ENCODE data around the gene SECISBP2. TPM values are rescaled to one million over a fixed set of nuclear protein-coding genes. Genes with fewer than 3 reads are reported as not detected.
"Not testable (repeated sequence)": the region's sequence is repeated elsewhere in the genome, so short reads cannot be mapped to it uniquely, and the experiment has no call there.

The SECISBP2 gene
- total RNA-seq, 1 donor from 2014 or later, result 78.0 TPM

DNA sequence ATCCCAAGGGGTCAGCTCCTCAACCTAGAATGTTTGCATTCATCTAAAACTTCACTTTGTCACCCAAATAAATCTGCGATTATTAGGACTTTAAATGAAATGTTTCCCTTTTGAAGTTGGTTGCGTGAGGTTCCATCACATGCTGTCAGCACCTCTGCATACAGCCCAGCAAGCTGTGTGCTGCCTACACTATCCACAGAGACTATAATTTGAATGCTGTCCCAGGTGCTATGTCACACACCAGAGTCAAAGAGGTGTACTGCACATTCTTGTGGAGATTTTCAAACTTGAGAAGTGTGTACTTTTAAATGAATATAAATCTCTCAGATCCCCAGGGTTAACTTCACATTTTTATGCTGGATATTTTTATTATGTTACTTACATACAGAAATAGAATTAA lies 26.6 kb upstream of the SECISBP2 start:
- Mint-ChIP-seq H3K4me3 (no peak overlapping the region), H3K27ac (no peak overlapping the region), H3K36me3 (no peaks in the 10 kb centered on the region), H3K27me3 (ENCODE audit: low read depth) (no peaks in the 10 kb centered on the region), H3K9me3 (peaks cover 13% of the 10 kb centered on the region), H3K4me1 (peaks cover 4% of the 10 kb centered on the region)
- TF ChIP-seq, protein P1, sequence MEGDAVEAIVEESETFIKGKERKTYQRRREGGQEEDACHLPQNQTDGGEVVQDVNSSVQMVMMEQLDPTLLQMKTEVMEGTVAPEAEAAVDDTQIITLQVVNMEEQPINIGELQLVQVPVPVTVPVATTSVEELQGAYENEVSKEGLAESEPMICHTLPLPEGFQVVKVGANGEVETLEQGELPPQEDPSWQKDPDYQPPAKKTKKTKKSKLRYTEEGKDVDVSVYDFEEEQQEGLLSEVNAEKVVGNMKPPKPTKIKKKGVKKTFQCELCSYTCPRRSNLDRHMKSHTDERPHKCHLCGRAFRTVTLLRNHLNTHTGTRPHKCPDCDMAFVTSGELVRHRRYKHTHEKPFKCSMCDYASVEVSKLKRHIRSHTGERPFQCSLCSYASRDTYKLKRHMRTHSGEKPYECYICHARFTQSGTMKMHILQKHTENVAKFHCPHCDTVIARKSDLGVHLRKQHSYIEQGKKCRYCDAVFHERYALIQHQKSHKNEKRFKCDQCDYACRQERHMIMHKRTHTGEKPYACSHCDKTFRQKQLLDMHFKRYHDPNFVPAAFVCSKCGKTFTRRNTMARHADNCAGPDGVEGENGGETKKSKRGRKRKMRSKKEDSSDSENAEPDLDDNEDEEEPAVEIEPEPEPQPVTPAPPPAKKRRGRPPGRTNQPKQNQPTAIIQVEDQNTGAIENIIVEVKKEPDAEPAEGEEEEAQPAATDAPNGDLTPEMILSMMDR (IDR thresholded peaks at IDR 0.05; ENCODE audit: unreplicated experiment), result no peak
- no peak for DNase-seq (ENCODE audit: low spot score in 2 of 2, unreplicated experiment in 2 of 2)

DNA sequence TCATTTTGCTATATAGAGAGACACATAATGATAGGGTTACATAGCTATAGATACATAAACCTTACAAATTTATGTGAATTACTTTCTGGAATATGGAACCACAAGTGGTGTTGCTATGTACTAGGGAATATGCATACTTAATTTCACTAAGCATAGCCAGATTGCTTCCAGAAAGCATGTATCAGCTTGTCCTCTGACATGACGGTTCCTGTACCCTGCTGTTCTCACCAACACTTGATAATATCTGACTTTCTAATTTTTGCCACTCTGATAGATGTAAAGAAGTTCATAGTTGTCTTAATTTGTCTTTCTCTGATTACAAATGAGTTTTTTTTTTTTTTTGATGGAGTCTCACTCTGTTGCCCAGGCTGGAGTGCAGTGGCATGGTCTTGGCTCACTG lies 25.3 kb upstream of the SECISBP2 start:
- TF ChIP-seq, protein P1 (IDR thresholded peaks at IDR 0.05; ENCODE audit: unreplicated experiment), result no peak
- DNase-seq (ENCODE audit: low spot score in 2 of 2, unreplicated experiment in 2 of 2), result no peak
- no peaks in the 10 kb centered on the region for H3K36me3 Mint-ChIP-seq
- H3K9me3 Mint-ChIP-seq, result peaks cover 15% of the 10 kb centered on the region
- H3K27me3 Mint-ChIP-seq (ENCODE audit: low read depth), result no peaks in the 10 kb centered on the region
- H3K4me1 Mint-ChIP-seq, result peaks cover 4% of the 10 kb centered on the region
- H3K27ac Mint-ChIP-seq, result no peak overlapping the region
- H3K4me3 Mint-ChIP-seq, result no peak overlapping the region

DNA sequence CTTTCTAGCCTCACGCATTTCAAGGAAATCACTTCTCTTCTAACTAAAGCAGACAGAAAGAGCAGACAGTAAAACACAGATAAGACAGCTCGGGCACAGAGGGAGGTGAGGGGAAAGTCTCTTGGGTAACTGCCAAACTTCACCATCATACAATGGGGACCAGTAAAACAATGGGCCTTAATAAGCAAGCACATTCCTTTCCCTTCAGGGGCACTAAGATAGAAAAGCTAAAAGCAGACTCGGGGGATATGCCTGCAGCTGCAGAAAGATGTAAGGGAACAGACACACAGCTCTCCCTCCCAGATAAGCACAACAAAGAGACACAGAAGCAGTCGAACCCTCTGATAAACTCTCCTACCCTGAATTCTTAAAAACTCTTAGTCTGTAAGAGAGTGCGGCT lies 22.9 kb upstream of the SECISBP2 start:
- no peak overlapping the region for H3K4me3 Mint-ChIP-seq
- peak overlapping the region; percentile 30 for H3K27ac Mint-ChIP-seq
- TF ChIP-seq, protein P1 (IDR thresholded peaks at IDR 0.05; ENCODE audit: unreplicated experiment), result no peak
- no peak for DNase-seq (ENCODE audit: low spot score in 2 of 2, unreplicated experiment in 2 of 2)
- peaks cover 15% of the 10 kb centered on the region for H3K9me3 Mint-ChIP-seq
- peaks cover 4% of the 10 kb centered on the region for H3K4me1 Mint-ChIP-seq
- H3K27me3 Mint-ChIP-seq (ENCODE audit: low read depth), result no peaks in the 10 kb centered on the region
- H3K36me3 Mint-ChIP-seq, result no peaks in the 10 kb centered on the region

DNA sequence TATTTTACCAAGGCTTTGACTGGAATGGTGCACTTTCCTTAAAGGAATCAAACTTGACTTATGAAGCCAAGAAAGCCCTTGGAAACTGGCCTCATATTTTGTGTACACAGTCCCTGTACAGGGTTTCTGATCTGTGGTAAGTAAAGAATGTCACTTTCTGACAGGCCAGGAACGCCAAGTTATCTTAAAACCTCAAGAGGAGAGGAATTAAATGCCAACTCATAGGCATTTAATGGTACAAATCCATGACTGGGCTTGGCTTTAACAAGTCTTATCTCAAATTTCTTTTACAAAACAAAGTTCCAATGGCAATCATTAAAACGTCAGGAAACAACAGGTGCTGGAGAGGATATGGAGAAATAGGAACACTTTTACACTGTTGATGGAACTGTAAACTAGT lies 16.3 kb upstream of the SECISBP2 start:
- not testable (repeated sequence) for H3K4me3 Mint-ChIP-seq; H3K27me3 Mint-ChIP-seq (ENCODE audit: low read depth); H3K9me3 Mint-ChIP-seq; DNase-seq (ENCODE audit: low spot score in 2 of 2, unreplicated experiment in 2 of 2); H3K4me1 Mint-ChIP-seq; H3K36me3 Mint-ChIP-seq; H3K27ac Mint-ChIP-seq

DNA sequence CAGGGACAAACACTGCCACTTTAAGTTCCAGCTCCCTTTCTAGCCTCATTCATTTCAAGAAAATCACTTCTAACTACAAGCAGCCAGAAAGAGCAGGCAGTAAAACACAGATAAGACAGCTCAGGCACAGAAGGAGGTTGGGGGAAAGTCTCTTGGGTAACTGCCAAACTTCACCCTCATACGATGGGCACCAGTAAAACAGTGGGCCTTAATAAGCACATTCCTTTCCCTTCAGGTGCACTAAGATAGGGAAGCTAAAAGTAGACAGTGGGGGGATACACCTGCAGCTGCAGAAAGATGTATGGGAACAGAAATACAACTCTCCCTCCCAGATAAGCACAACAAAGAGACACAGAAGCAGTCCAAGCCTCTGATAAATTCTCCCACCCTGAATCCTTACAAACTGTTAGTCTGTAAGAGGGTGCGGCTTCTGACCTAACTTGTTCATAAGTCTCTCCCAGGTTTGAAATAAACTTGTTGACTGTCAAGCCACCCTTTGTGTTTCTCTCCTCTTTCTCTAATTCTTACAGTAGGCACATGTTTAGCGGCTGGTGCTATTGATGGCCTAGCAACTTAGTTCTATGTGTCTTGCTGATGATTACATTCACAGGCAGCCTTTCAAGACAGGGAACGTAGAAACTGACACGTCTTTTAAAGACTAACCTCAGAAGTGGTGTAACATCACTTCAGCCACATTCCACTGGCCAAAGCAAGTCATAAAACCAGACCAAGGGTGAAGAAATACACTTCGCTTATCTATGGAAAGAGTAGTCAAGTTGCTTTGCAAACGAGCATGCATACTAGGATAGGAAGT lies 14.1 kb upstream of the SECISBP2 start:
- Mint-ChIP-seq H3K27me3 (ENCODE audit: low read depth) (no peaks in the 10 kb centered on the region), H3K4me1 (peaks cover 7% of the 10 kb centered on the region), H3K27ac (peak overlapping the region; percentile 39), H3K9me3 (peaks cover 3% of the 10 kb centered on the region), H3K36me3 (peaks cover 1% of the 10 kb centered on the region), H3K4me3 (no peak overlapping the region)
- TF ChIP-seq, protein P1 (IDR thresholded peaks at IDR 0.05; ENCODE audit: unreplicated experiment), result no peak
- DNase-seq (ENCODE audit: low spot score in 2 of 2, unreplicated experiment in 2 of 2), result no peak

DNA sequence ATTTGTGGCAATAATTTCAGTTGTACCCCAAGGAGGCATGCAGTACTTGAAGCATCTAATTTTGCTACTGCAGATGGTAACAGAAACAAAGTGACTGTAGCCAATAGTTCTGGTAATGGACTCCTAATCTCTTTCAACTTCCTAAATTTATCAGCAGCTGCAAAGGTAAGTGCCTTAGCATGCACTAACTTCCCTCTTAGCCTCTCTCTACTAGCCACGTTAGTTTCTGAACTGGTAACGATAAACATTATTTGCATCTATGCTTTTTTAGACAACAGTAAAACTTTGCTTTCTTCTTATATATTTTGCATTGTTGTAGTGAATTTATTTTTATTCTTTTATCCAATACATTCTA lies 13.5 kb upstream of the SECISBP2 start:
- DNase-seq (ENCODE audit: low spot score in 2 of 2, unreplicated experiment in 2 of 2), result no peak
- Mint-ChIP-seq H3K27ac (no peak overlapping the region), H3K4me3 (no peak overlapping the region), H3K36me3 (peaks cover 1% of the 10 kb centered on the region), H3K9me3 (peaks cover 3% of the 10 kb centered on the region), H3K27me3 (ENCODE audit: low read depth) (no peaks in the 10 kb centered on the region), H3K4me1 (peaks cover 13% of the 10 kb centered on the region)
- TF ChIP-seq, protein P1 (IDR thresholded peaks at IDR 0.05; ENCODE audit: unreplicated experiment), result no peak

Measured in mesothelial cell of epicardium (in vitro differentiated cells).